Panc1 (cell line): Measurements from ENCODE around the gene RAB6B. TPM values are rescaled to one million over a fixed set of nuclear protein-coding genes. Genes with fewer than 3 reads are reported as not detected.

Experiments used
- ATAC-seq: fragments of 200-7000 bp; cut with Tn5 transposase; 2 replicates; pipeline ENCODE4 v1.9.1; 2020; ENCODE audit warnings: mild to moderate bottlenecking, moderate library complexity
- BruUV-seq: library from RNA; stranded (reverse); fragments of 400-500 nt; replicated peaks from 2 replicates; lab custom pipeline; 2021; lab: Mats Ljungman, UMichigan
- CTCF ChIA-PET: fragments of 300-600 bp; sonication (Branson Sonifier 250); formaldehyde crosslinking; loops from one replicate; lab custom pipeline; 2022; ENCODE audit warnings: antibody characterized with exemption; lab: Charles Lee
- POLR2A ChIA-PET: fragments of 300-600 bp; sonication (Branson Sonifier 250); formaldehyde crosslinking; loops from one replicate; lab custom pipeline; 2022; ENCODE audit warnings: antibody characterized with exemption; lab: Charles Lee
- DNase-seq: peaks from one replicate; pipeline ENCODE4 v3.0.0-alpha.2; 2010; ENCODE audit warnings: low read depth, low spot score
- H3K27ac ChIP-seq: 2 replicates; pipeline ENCODE4 v1.5.1; 2011; ENCODE audit warnings: mild to moderate bottlenecking, low read length, inconsistent platforms
- H3K27me3 ChIP-seq: fragments of 200-500 bp; sonication (Bioruptor generic); 2 replicates; pipeline ENCODE4 v1.6.0; 2014; ENCODE audit warnings: low read length, inconsistent platforms; ENCODE audit not compliant: control insufficient read depth, insufficient read depth
- H3K36me3 ChIP-seq: fragments of 200-500 bp; sonication (Bioruptor generic); 2 replicates; pipeline ENCODE4 v1.5.1; 2014; ENCODE audit warnings: inconsistent platforms, mild to moderate bottlenecking, low read length, moderate library complexity; ENCODE audit not compliant: control insufficient read depth, insufficient read depth
- H3K4me1 ChIP-seq: 2 replicates; pipeline ENCODE4 v1.5.1; 2011; ENCODE audit warnings: inconsistent platforms, mild to moderate bottlenecking, low read length, moderate library complexity; ENCODE audit not compliant: control insufficient read depth, insufficient read depth
- H3K4me3 ChIP-seq, 2 experiments: 2 replicates each; pipeline ENCODE4 v1.5.1; 2011 to 2012; ENCODE audit warnings: low read depth in 2 of 2, low read length in 2 of 2, mild to moderate bottlenecking in 2 of 2, inconsistent platforms in 1 of 2, moderate library complexity in 1 of 2
- H3K9me3 ChIP-seq: fragments of 200-500 bp; sonication (Bioruptor generic); 2 replicates; pipeline ENCODE4 v1.5.1; 2014; ENCODE audit warnings: low read depth, mild to moderate bottlenecking, inconsistent platforms, low read length, moderate library complexity; ENCODE audit not compliant: control insufficient read depth, insufficient read depth
- POLR2AphosphoS5 ChIP-seq: IDR thresholded peaks from 2 replicates; pipeline ENCODE4 v1.6.1; 2012; ENCODE audit warnings: mild to moderate bottlenecking, low read depth, low read length, moderate library complexity
- SIN3A ChIP-seq: IDR thresholded peaks from 2 replicates; pipeline ENCODE4 v1.6.1; 2012; ENCODE audit warnings: low read depth, mild to moderate bottlenecking, low read length, moderate library complexity, borderline replicate concordance; ENCODE audit not compliant: insufficient read depth
- TCF7L2 ChIP-seq: IDR thresholded peaks from 2 replicates; pipeline ENCODE4 v1.6.1; 2011; ENCODE audit warnings: mild to moderate bottlenecking, low read depth, low read length, inconsistent platforms
- in situ Hi-C: cut with HindIII; loops from 2 replicates; pipeline ENCODE4 v1.10.0; 2016; ENCODE audit warnings: low sequenced_read_pairs, low pct_unique_long_range_greater_than_20kb
- intact Hi-C: fragments of 100-400 bp; cut with micrococcal nuclease; formaldehyde crosslinking; loops from one replicate; pipeline ENCODE4 v1.10.0; 2022; ENCODE audit not compliant: unreplicated experiment
- total RNA-seq: library from RNA; stranded (reverse); gene quantifications from one replicate; pipeline ENCODE4 v1.2.1, GENCODE V29; 2021; ENCODE audit not compliant: unreplicated experiment
- TF ChIP-seq, protein P1 (sequence below): fragments of 450-650 bp; IDR thresholded peaks from 2 replicates; pipeline ENCODE4 v1.5.1; 2017; ENCODE audit warnings: mild to moderate bottlenecking
- TF ChIP-seq, protein P2 (sequence below), 2 experiments: IDR thresholded peaks; 2 replicates each; pipeline ENCODE4 v1.6.1; 2011 to 2012; ENCODE audit warnings: low read depth in 2 of 2, control low read depth in 1 of 2, low read length in 1 of 2, mild to moderate bottlenecking in 1 of 2, moderate library complexity in 1 of 2; ENCODE audit not compliant: insufficient read depth in 1 of 2

Gene RAB6B
- total RNA-seq, 1 experiment from 2014 or later: 49.2 TPM

DNA sequence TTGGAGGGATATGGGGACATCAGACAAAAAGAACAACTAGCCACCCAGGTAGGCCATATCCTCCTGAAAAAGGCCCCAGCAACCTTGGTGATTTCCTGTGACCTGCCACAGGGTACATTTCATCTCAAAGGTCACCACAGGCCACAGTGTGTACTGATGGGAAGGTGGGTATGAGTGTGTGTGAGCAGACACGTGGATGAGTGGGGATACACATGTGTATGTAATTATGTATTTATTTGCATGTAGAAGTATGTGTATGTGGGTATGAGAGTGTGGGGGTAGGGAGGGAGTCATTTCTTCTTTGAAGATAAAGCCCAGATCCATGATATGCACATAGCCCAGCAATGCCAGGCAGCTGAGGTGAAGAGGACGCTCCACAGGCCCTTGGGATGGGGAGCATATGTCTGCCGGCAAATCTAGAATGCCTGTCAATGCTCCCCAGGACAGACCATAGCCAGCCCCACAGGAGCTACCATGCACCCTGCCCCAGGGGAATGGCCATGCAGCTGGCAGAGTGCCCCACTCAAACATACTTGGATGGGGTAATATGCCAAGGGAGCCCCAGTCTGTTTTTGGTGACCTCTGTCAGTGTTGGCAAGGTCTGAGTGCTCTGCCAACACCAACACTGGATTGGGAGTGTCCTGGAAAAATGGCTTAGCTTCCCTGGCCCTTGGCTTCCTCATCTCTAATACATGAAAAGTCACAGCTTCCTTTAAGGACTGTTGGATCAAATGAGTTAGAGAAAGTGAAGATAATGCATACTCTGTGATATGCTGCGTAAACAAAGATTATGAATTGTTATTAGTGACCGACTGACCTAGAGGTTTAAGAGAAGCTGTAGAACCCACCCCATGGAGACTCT, 42.4 kb downstream of the RAB6B start:
- POLR2A ChIA-PET: no interaction called here

DNA sequence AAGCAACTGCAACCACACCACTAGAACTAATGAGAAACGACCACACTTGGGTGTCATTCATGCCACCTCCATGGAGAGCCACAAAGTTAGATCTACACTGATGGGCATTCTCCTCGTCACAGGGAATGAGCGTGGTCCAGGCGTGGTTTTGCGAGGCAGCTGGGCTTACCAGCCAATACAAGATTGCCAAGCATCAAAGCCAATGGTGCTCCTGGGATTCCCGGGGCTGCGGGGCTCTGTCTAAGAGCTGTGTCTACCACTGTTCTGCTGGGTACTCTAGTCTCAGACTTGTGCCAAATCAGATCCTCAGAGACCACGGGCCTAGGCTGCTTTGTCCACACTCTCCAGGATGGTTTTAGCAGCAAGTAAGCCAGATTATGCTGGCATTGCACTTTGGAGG, 43.8 kb downstream of the RAB6B start:
- Histone ChIP-seq H3K27me3 (no peaks in the 10 kb centered on the region), H3K4me1 (no peaks in the 10 kb centered on the region), H3K27ac (no peak overlapping the region), H3K4me3 (no peak overlapping the region), H3K9me3 (no peaks in the 10 kb centered on the region), H3K36me3 (no peaks in the 10 kb centered on the region)
- no TSS peak for BruUV-seq
- intact Hi-C loops: no loop called here
- in situ Hi-C loops: no loop called here
- DNase-seq (no peak), ATAC-seq (no peak)
- POLR2A ChIA-PET: no interaction called here
- TF ChIP-seq POLR2AphosphoS5 (no peak), TCF7L2 (no peak), SIN3A (no peak)
- TF ChIP-seq, protein P1, sequence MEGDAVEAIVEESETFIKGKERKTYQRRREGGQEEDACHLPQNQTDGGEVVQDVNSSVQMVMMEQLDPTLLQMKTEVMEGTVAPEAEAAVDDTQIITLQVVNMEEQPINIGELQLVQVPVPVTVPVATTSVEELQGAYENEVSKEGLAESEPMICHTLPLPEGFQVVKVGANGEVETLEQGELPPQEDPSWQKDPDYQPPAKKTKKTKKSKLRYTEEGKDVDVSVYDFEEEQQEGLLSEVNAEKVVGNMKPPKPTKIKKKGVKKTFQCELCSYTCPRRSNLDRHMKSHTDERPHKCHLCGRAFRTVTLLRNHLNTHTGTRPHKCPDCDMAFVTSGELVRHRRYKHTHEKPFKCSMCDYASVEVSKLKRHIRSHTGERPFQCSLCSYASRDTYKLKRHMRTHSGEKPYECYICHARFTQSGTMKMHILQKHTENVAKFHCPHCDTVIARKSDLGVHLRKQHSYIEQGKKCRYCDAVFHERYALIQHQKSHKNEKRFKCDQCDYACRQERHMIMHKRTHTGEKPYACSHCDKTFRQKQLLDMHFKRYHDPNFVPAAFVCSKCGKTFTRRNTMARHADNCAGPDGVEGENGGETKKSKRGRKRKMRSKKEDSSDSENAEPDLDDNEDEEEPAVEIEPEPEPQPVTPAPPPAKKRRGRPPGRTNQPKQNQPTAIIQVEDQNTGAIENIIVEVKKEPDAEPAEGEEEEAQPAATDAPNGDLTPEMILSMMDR: no peak
- TF ChIP-seq, protein P2, sequence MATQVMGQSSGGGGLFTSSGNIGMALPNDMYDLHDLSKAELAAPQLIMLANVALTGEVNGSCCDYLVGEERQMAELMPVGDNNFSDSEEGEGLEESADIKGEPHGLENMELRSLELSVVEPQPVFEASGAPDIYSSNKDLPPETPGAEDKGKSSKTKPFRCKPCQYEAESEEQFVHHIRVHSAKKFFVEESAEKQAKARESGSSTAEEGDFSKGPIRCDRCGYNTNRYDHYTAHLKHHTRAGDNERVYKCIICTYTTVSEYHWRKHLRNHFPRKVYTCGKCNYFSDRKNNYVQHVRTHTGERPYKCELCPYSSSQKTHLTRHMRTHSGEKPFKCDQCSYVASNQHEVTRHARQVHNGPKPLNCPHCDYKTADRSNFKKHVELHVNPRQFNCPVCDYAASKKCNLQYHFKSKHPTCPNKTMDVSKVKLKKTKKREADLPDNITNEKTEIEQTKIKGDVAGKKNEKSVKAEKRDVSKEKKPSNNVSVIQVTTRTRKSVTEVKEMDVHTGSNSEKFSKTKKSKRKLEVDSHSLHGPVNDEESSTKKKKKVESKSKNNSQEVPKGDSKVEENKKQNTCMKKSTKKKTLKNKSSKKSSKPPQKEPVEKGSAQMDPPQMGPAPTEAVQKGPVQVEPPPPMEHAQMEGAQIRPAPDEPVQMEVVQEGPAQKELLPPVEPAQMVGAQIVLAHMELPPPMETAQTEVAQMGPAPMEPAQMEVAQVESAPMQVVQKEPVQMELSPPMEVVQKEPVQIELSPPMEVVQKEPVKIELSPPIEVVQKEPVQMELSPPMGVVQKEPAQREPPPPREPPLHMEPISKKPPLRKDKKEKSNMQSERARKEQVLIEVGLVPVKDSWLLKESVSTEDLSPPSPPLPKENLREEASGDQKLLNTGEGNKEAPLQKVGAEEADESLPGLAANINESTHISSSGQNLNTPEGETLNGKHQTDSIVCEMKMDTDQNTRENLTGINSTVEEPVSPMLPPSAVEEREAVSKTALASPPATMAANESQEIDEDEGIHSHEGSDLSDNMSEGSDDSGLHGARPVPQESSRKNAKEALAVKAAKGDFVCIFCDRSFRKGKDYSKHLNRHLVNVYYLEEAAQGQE (IDR thresholded peaks at IDR 0.05; ENCODE audit: insufficient read depth in 1 of 2, low read depth in 2 of 2, low read length in 1 of 2): no peak
- CTCF ChIA-PET: no interaction called here

More for the DNA sequence above, 42.4 kb downstream of the RAB6B start:
- CTCF ChIA-PET: no interaction called here
- no peaks in the 10 kb centered on the region for H3K27me3 ChIP-seq
- no peaks in the 10 kb centered on the region for H3K36me3 ChIP-seq
- no peak overlapping the region for H3K4me3 ChIP-seq
- ATAC-seq (no peak), DNase-seq (no peak)
- H3K27ac ChIP-seq: no peak overlapping the region
- H3K4me1 ChIP-seq: no peaks in the 10 kb centered on the region
- H3K9me3 ChIP-seq: no peaks in the 10 kb centered on the region
- intact Hi-C loops: no loop called here
- in situ Hi-C loops: no loop called here
- no TSS peak for BruUV-seq
- TF ChIP-seq, protein P1: no peak
- TF ChIP-seq POLR2AphosphoS5 (no peak), SIN3A (no peak), TCF7L2 (no peak)
- TF ChIP-seq, protein P2 (IDR thresholded peaks at IDR 0.05; ENCODE audit: insufficient read depth in 1 of 2, low read depth in 2 of 2, low read length in 1 of 2): no peak
